Cardiac muscle cell (in vitro differentiated cells and primary cell): ENCODE data around the gene LDB2. TPM values are rescaled to one million over a fixed set of nuclear protein-coding genes. Genes with fewer than 3 reads are reported as not detected.
"Not testable (repeated sequence)": the region's sequence is repeated elsewhere in the genome, so short reads cannot be mapped to it uniquely, and the experiment has no call there.

ENCODE experiments used
- DNase-seq, 2 donors: peaks; one replicate each; pipeline versions ENCODE4 v3.0.0 to v3.0.0-alpha.2; 2010 to 2017; ENCODE audit warnings: low read depth in 1 of 2, low spot score in 1 of 2
- H3K27ac ChIP-seq: fragments of 200-600 bp; sonication (generic); 2 replicates; pipeline ENCODE4 v1.5.1; 2016
- H3K27me3 ChIP-seq: fragments of 200-600 bp; sonication (generic); 2 replicates; pipeline ENCODE4 v1.6.0; 2016; ENCODE audit warnings: control low read depth
- H3K36me3 ChIP-seq: fragments of 200-600 bp; sonication (generic); 2 replicates; pipeline ENCODE4 v1.5.1; 2016; ENCODE audit warnings: control low read depth
- H3K4me1 ChIP-seq: fragments of 200-600 bp; sonication (generic); 2 replicates; pipeline ENCODE4 v1.8.1; 2017; ENCODE audit warnings: low read depth, mild to moderate bottlenecking, mixed run types
- H3K4me3 ChIP-seq: fragments of 200-600 bp; sonication (generic); 2 replicates; pipeline ENCODE4 v1.5.1; 2016; ENCODE audit warnings: mild to moderate bottlenecking
- H3K9me3 ChIP-seq: fragments of 200-600 bp; sonication (generic); 2 replicates; pipeline ENCODE4 v1.5.1; 2017; ENCODE audit warnings: low read depth, mild to moderate bottlenecking, control low read depth
- CTCF ChIP-seq: IDR thresholded peaks from 2 replicates; pipeline ENCODE4 v1.5.1; 2012; ENCODE audit warnings: low read depth, mild to moderate bottlenecking, low read length
- polyA plus RNA-seq: library from polyadenylated mRNA; unstranded; fragments of >200 nt; fragmentation: Nextera tagmentation; extraction: Ambion mirVana; gene quantifications from 2 replicates; pipeline ENCODE4 v1.2.1, GENCODE V29; 2016
- total RNA-seq: library from RNA; depleted of rRNA; stranded (reverse); fragments of >200 nt; gene quantifications from 2 replicates; pipeline ENCODE4 v1.2.3, GENCODE V29; 2016

LDB2 gene
- total and polyA plus RNA-seq, 2 experiments from 2014 or later, result 10.4 to 12.4 TPM

- H3K27me3 ChIP-seq, result no peaks in the 10 kb centered on the region
- H3K9me3 ChIP-seq, result no peaks in the 10 kb centered on the region
- no peak overlapping the region for H3K4me3 ChIP-seq
- H3K36me3 ChIP-seq, result no peaks in the 10 kb centered on the region
- no peaks in the 10 kb centered on the region for H3K4me1 ChIP-seq
- DNase-seq, result peak in 1 of 2 donors; percentile 93
- TF ChIP-seq CTCF, result no peak
- no peak overlapping the region for H3K27ac ChIP-seq
Observed at GRCh38 chr4:16524911-16525554, 373.4 kb downstream of the LDB2 start.

- H3K27ac ChIP-seq, result no peak overlapping the region
- TF ChIP-seq CTCF, result no peak
- DNase-seq, result no peak
- no peak overlapping the region for H3K4me3 ChIP-seq
- no peaks in the 10 kb centered on the region for H3K9me3 ChIP-seq
- no peaks in the 10 kb centered on the region for H3K4me1 ChIP-seq
- no peaks in the 10 kb centered on the region for H3K27me3 ChIP-seq
- H3K36me3 ChIP-seq, result no peaks in the 10 kb centered on the region
Observed at GRCh38 chr4:16524406-16524805, 374.0 kb downstream of the LDB2 start.

- not testable (repeated sequence) for H3K9me3 ChIP-seq, H3K4me1 ChIP-seq, H3K36me3 ChIP-seq, H3K27me3 ChIP-seq, DNase-seq, H3K27ac ChIP-seq, H3K4me3 ChIP-seq
Observed at GRCh38 chr4:16523526-16523925, 374.9 kb downstream of the LDB2 start.

GRCh38 chr4:16521156-16521915 is 377.1 kb downstream of the LDB2 start:
- no peaks in the 10 kb centered on the region for H3K9me3 ChIP-seq
- no peaks in the 10 kb centered on the region for H3K4me1 ChIP-seq
- H3K36me3 ChIP-seq, result no peaks in the 10 kb centered on the region
- TF ChIP-seq CTCF, result no peak
- H3K27me3 ChIP-seq, result no peaks in the 10 kb centered on the region
- no peak overlapping the region for H3K27ac ChIP-seq
- no peak overlapping the region for H3K4me3 ChIP-seq
- DNase-seq, result no peak

GRCh38 chr4:16516796-16517439 is 381.5 kb downstream of the LDB2 start:
- peak; percentile 70 to 85 for DNase-seq
- Histone ChIP-seq H3K9me3 (no peaks in the 10 kb centered on the region), H3K27me3 (no peaks in the 10 kb centered on the region), H3K4me1 (no peaks in the 10 kb centered on the region), H3K4me3 (no peak overlapping the region), H3K36me3 (no peaks in the 10 kb centered on the region), H3K27ac (no peak overlapping the region)
- peak; percentile 63 for TF ChIP-seq CTCF

- Histone ChIP-seq H3K36me3 (no peaks in the 10 kb centered on the region), H3K4me3 (no peak overlapping the region), H3K4me1 (no peaks in the 10 kb centered on the region), H3K27me3 (no peaks in the 10 kb centered on the region), H3K27ac (no peak overlapping the region), H3K9me3 (no peaks in the 10 kb centered on the region)
- no peak for TF ChIP-seq CTCF
- no peak for DNase-seq
Observed at GRCh38 chr4:16513876-16514275, 384.6 kb downstream of the LDB2 start.
